Heart right ventricle (tissue), 16 donors: Measurements from ENCODE around the gene PSMA2. TPM values are rescaled to one million over a fixed set of nuclear protein-coding genes. Genes with fewer than 3 reads are reported as not detected.
A peak's percentile ranks its signal among the peaks of the same experiment; 100 is the strongest.

Experiments used
- ATAC-seq, 8 donors: fragments of 200-7000 bp; cut with Tn5 transposase; one replicate each; pipeline ENCODE4 v1.9.1; 2020; ENCODE audit warnings: mild to moderate bottlenecking in 8 of 8, moderate library complexity in 8 of 8, moderate number of reproducible peaks in 1 of 8
- DNase-seq, 2 donors: peaks; one replicate each; pipeline ENCODE4 v3.0.0-alpha.2; 2020
- H3K27ac ChIP-seq, 10 donors: fragments of 200-600 bp; sonication (generic) in 2 of 10; one replicate each; pipeline versions ENCODE4 v1.5.0 to v1.8.0; 2020 to 2022; ENCODE audit warnings: mild to moderate bottlenecking in 3 of 10
- H3K27me3 ChIP-seq, 7 donors: fragments of 200-600 bp; one replicate each; pipeline ENCODE4 v1.8.0; 2021 to 2022; ENCODE audit warnings: mild to moderate bottlenecking in 2 of 7
- H3K36me3 ChIP-seq, 9 donors: fragments of 200-600 bp; sonication (generic) in 1 of 9; one replicate each; pipeline versions ENCODE4 v1.5.0 to v1.8.0; 2020 to 2022; ENCODE audit warnings: mild to moderate bottlenecking in 2 of 9
- H3K4me1 ChIP-seq, 9 donors: fragments of 200-600 bp; sonication (generic) in 1 of 9; one replicate each; pipeline versions ENCODE4 v1.5.0 to v1.8.0; 2020 to 2022; ENCODE audit warnings: mild to moderate bottlenecking in 4 of 9
- H3K4me3 ChIP-seq, 10 donors: fragments of 200-600 bp; sonication (generic) in 2 of 10; one replicate each; pipeline versions ENCODE4 v1.5.0 to v1.8.0; 2020 to 2022; ENCODE audit warnings: mild to moderate bottlenecking in 7 of 10, moderate library complexity in 2 of 10
- H3K9me3 ChIP-seq, 11 donors: fragments of 200-600 bp in 10 of 11; sonication (generic) in 2 of 11; one replicate each; pipeline versions ENCODE4 v1.5.0 to v1.8.0; 2013 to 2022; ENCODE audit warnings: mild to moderate bottlenecking in 2 of 11, control low read depth in 1 of 11, moderate library complexity in 1 of 11
- WGBS, 2 donors: extraction: QIAGEN DNeasy Blood & Tissue Kit; methylation state at CpG; one replicate each; pipeline ENCODE4 v1.1.7; 2013; ENCODE audit warnings: inconsistent platforms in 1 of 2; 5-methylcytosine and 5-hydroxymethylcytosine counted together
- intact Hi-C, 10 donors: fragments of 100-400 bp; cut with DNase I; formaldehyde crosslinking; loops; one replicate each; pipeline versions ENCODE4 v1.11.1 to v1.14.2; 2022
- polyA plus RNA-seq, 2 donors: library from polyadenylated mRNA; stranded (reverse); fragments of 200-250 nt; gene quantifications; one replicate each; pipeline ENCODE4 v1.2.3, GENCODE V29; 2013
- total RNA-seq, 10 donors: library from RNA; stranded (reverse); fragmentation: NEBNext Ultra II Directional in 3 of 10; extraction: Animal tissue kit (Norgen Biotek cat#: 25700) in 3 of 10; gene quantifications; one replicate each; pipeline versions ENCODE4 v1.2.1 to v1.2.4, GENCODE V29; 2021 to 2023
- TF ChIP-seq, protein P1 (sequence below), 9 donors: fragments of 200-600 bp; sonication (generic) in 2 of 9; IDR thresholded peaks; one replicate each; pipeline versions ENCODE4 v1.5.0 to v1.8.0; 2021 to 2022; ENCODE audit warnings: antibody characterized with exemption in 9 of 9, mild to moderate bottlenecking in 5 of 9, moderate library complexity in 1 of 9
- donor health status: Arrhythmogenic right ventricular cardiomyopathy.
- donor health status: ischemic (EF 13 %, LVEDD 7.1; RV severe dilation, severe dysfunction).
- donor health status: healthy with polysubstance abuse.
- donor health status: DM: no; HTN: yes; CAD: no.
- donor health status: DM: no; HTN: no; CAD: no.
- donor health status: ischemic (EF 25% LVEDD 6.9; RV normal size, moderate dysfunction).
- donor health status: ischemic (EF 25% LVEDD 5.7; RV mildly dilated, moderate dysfunction).
- donor health status: healthy.
- donor health status: DM: yes; HTN: yes; CAD: no.
- donor health status: Ischemic cardiomyopathy.
- donor health status: ischemic (EF 35%, LVEDD 5.7; RV mildly dilated, moderate dysfunction).
- donor health status: nonischemic (EF 11% LVEDD 7.7; RV severe dilation, severe dysfunction).
- donor health status: DM: yes; HTN: yes; CAD: no.
- donor health status: PGD.
- donor health status: ischemic (EF 29% LVEDD 5.4; RV normal size, mild dysfunction).
- donor health status: nonischemic (EF 23%, LVEDD 6.1; RV moderate dilation, normal function).

Gene PSMA2
- total and polyA plus RNA-seq, 12 donors: 32.4 to 154 (median 77.1) TPM

DNA sequence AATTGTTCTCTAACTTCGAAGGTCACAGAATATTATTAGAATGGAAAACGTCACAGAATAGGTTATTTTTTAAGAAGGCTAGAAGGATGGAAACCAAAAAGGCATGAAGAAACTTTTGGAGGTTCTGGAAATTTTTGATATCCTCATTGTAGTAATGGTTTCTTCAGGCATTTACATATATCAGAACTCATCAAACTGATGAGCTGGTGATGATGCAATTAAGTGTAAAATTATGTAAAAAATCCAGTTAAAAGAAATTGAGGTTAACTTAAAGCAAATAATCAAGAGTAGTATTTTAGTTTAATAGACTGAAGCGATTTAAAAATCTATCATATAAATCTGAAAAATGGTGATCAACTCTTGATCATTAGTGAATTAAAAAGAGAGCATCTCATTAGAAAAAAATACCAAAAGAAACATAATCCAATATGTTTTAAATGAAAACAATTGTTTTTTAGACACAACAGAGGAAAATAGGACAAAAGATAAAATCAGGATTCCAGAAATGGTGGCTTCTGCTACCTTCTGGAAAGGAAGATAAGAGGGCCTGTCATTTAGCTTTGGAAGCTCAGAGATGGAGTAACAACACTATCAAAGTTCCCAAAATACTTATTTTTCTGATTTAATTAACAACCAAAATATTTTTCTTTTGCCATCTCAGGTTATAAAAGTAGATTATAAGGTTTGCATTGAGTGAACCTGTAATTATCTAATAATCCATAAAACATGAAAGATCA lies 9.8 kb downstream of the PSMA2 start:
- Histone ChIP-seq H3K36me3 (peaks cover 0 to 100% (median 62%) of the 10 kb centered on the region in 9 donors), H3K27me3 (no peaks in the 10 kb centered on the region), H3K4me1 (peaks cover 0 to 11% (median 0%) of the 10 kb centered on the region in 9 donors), H3K4me3 (no peak overlapping the region), H3K9me3 (no peaks in the 10 kb centered on the region), H3K27ac (no peak overlapping the region)
- DNase-seq (no peak), ATAC-seq (no peak)
- TF ChIP-seq, protein P1, sequence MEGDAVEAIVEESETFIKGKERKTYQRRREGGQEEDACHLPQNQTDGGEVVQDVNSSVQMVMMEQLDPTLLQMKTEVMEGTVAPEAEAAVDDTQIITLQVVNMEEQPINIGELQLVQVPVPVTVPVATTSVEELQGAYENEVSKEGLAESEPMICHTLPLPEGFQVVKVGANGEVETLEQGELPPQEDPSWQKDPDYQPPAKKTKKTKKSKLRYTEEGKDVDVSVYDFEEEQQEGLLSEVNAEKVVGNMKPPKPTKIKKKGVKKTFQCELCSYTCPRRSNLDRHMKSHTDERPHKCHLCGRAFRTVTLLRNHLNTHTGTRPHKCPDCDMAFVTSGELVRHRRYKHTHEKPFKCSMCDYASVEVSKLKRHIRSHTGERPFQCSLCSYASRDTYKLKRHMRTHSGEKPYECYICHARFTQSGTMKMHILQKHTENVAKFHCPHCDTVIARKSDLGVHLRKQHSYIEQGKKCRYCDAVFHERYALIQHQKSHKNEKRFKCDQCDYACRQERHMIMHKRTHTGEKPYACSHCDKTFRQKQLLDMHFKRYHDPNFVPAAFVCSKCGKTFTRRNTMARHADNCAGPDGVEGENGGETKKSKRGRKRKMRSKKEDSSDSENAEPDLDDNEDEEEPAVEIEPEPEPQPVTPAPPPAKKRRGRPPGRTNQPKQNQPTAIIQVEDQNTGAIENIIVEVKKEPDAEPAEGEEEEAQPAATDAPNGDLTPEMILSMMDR (IDR thresholded peaks at IDR 0.05): no peak
- intact Hi-C loops: no loop called here
- WGBS, 2 donors: 92 to 95% methylated on average over 3 of the region's 3 CpGs

DNA sequence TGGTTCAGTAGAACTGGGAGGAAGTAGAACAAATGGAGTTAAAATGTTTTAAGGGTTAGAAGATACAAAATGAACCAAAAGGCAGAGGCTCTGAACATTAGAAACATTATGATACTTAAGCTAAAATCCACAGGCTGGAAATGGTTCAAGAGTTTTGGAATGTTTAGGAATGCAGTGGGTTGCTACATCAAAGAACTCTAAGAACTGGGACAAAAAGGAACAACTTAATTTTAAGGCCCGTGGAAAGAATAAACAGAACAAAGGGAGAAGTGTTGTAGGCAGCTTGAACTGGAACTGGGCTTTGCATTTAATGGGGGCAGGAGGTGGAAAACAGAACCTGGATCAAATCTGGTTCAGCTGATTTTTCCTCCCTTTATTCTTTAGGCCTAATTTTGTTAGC lies 16.6 kb downstream of the PSMA2 start:
- H3K9me3 ChIP-seq: no peaks in the 10 kb centered on the region
- TF ChIP-seq, protein P1 (IDR thresholded peaks at IDR 0.05): no peak
- peaks cover 0 to 43% (median 13%) of the 10 kb centered on the region in 9 donors for H3K4me1 ChIP-seq
- intact Hi-C loops: no loop called here
- H3K4me3 ChIP-seq: no peak overlapping the region
- no peaks in the 10 kb centered on the region for H3K27me3 ChIP-seq
- 64 to 68% methylated on average over 1 of the region's 1 CpG for WGBS, 2 donors
- DNase-seq (no peak), ATAC-seq (no peak)
- H3K36me3 ChIP-seq: peaks cover 0 to 59% (median 33%) of the 10 kb centered on the region in 9 donors
- no peak overlapping the region for H3K27ac ChIP-seq

DNA sequence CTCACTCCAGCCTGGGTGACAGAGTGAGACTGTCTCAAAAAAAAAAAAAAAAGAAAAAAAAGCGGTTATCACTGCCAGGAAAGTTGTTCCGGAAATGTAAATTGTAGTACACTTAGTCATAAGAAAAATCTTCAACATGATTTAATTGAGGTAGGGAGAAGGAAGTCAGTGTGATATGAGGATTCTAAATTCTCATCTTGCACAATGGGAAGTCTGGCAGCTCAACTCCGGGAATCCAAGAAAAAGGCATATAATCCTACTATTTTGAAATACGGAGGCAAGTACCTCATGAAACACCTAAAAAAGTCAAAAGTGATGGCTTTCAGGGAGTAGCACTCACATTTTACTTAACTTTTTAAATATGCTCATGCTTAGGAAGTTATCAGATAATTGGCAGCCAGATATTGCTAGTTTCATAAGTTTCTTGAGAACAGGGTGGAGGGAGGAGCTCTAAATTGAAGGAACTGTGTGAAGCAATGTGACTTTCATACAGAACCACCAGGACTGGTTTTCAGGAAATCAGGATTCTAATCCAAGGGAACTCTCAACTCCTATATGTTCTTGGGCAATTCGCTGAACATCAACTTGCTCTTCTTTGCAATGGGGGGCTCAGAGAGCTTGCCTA lies 17.4 kb downstream of the PSMA2 start:
- H3K9me3 ChIP-seq: no peaks in the 10 kb centered on the region
- DNase-seq: no peak
- no peak for ATAC-seq
- TF ChIP-seq, protein P1 (IDR thresholded peaks at IDR 0.05): no peak
- intact Hi-C loops: no loop called here
- WGBS, 2 donors: 51 to 52% methylated on average over 5 of the region's 5 CpGs
- peak overlapping the region in 1 of 10 donors; percentile 73 for H3K27ac ChIP-seq
- H3K4me1 ChIP-seq: peaks cover 0 to 47% (median 14%) of the 10 kb centered on the region in 9 donors
- no peak overlapping the region for H3K4me3 ChIP-seq
- H3K27me3 ChIP-seq: no peaks in the 10 kb centered on the region
- peaks cover 0 to 51% (median 26%) of the 10 kb centered on the region in 9 donors for H3K36me3 ChIP-seq

DNA sequence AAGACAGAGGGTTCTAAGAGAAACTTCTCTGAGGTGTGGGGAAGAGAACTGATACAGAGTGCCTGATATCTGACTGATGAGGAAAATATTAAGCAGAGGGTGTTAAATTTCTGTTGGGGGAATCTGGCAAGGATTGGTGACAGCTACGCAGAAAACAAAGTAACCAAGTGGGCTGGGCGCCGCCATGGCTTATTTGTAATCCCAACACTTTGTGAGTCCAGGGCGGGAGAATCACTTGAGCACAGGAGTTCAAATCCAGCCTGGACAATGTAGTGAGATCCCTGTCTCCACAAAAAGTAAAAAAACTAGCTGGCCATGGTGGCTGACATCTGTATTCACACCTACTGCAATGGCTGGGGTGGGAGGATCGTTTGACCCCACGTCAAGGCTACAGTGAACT lies 18.0 kb downstream of the PSMA2 start:
- WGBS, 2 donors: 71 to 72% methylated on average over 6 of the region's 6 CpGs
- Histone ChIP-seq H3K36me3 (peaks cover 0 to 46% (median 26%) of the 10 kb centered on the region in 9 donors), H3K4me3 (no peak overlapping the region), H3K27me3 (no peaks in the 10 kb centered on the region), H3K4me1 (peaks cover 0 to 50% (median 14%) of the 10 kb centered on the region in 9 donors), H3K27ac (peak overlapping the region in 1 of 10 donors; percentile 73), H3K9me3 (no peaks in the 10 kb centered on the region)
- TF ChIP-seq, protein P1 (IDR thresholded peaks at IDR 0.05): no peak
- ATAC-seq (no peak), DNase-seq (no peak)
- intact Hi-C loops: no loop called here
